GM19395 (cell line): ENCODE data around the gene TNRC6C.
"Not testable (repeated sequence)": the region's sequence is repeated elsewhere in the genome, so short reads cannot be mapped to it uniquely, and the experiment has no call there.

Experiments used
- ATAC-seq: cut with Tn5 transposase; IDR thresholded peaks from one replicate; pipeline ENCODE4 v1.9.1; 2021; ENCODE audit warnings: mild to moderate bottlenecking, moderate library complexity; ENCODE audit not compliant: unreplicated experiment

The TNRC6C gene

GRCh38 chr17:78133971-78134898, 175.7 kb downstream of the TNRC6C start:
- no peak for ATAC-seq

DNA sequence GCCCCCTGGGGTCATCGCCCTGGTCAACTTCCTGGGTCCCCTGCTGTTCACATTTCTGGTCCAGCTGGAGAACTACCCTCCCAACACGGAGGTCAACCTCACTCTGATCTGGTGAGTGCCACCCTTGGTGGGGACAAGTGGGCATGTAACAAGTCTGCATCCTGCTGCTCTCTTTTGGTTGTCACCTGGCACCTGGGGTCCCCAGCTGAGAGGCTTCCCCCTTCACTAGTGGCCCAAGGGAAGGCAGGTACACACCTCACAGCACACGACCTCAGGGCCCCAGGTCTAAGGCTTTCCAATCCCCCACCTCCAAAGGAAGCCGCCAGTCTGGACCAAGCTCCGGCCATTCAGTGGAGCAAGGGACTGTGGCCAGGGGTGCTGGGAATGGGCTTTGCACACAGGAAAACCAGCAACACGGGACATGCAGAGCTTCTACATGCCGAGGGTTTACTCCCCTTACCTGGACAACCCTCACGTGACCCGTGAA, 176.4 kb downstream of the TNRC6C start:
- no peak for ATAC-seq

DNA sequence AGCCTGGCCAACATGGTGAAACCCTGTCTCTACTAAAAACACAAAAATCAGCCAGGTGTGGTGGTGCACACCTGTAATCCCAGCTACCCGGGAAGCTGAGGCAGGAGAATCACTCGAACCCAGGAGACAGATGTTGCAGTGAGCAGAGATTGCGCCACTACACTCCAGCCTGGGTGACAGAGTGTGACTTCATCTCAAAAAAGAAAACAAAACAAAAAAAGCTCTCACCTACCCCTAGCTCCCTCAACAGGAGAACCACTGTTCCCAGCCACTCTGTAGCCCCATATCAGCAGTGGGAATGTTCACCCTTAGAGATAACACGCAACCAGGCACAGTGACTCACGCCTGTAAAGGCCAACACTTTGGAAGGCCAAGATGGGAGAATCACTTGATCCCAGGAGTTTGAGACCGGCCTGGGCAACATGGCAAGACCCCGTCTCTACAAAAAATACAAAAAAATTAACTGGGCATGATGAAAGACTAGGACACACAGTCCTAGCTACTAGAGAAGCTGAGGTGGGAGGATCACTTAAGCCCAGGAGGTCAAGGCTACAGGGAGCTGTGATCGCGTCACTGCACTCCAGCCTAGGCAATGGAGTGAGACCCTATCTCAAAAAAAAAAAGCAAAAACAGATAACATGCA, 177.5 kb downstream of the TNRC6C start:
- ATAC-seq = no peak

- no peak for ATAC-seq
These were observed 179.1 kb downstream of the TNRC6C start for GRCh38 chr17:78137392-78138203.

DNA sequence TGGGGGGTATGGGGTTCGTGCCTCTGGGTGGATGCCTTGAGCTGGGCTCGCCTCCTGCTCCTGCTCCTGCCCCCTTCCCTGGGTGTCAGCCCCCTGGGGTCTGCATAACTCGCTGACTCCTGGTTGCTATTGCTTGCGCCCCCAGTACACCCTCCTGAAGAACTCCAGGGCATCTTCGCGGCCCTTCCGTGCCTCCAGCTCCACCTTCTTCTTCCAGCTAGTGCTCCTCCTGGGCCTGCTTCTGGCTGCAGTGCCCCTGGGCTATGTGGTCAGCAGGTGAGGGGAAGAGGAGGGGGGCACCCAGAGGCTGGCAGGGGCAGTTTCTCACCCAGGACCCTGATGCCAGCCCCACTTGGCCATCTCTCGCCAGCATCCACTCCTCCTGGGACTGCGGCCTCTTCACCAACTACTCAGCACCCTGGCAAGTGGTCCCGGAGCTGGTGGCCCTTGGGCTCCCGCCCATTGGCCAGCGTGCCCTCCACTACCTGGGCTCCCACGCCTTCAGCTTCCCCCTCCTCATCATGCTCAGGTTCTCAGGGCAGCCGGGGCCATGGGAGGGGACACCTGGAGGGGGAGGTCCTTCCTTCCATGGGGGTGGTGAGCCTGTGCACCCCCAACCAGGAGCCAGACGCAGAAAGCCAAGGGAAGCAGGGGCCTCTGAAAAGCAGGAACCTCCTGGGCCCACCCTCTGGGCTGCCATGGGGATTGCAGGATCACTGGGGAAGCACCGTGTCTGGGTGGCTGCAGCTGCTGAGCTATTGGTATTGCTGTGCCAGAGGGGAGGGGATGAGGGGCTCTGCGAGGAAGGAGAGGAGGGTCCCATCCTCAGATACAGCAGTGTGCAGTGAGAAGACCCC, 179.9 kb downstream of the TNRC6C start:
- ATAC-seq = no peak

GRCh38 chr17:78139861-78140168, 181.3 kb downstream of the TNRC6C start:
- ATAC-seq = not testable (repeated sequence)

GRCh38 chr17:78140169-78141051, 181.9 kb downstream of the TNRC6C start:
- ATAC-seq = peak; percentile 64

DNA sequence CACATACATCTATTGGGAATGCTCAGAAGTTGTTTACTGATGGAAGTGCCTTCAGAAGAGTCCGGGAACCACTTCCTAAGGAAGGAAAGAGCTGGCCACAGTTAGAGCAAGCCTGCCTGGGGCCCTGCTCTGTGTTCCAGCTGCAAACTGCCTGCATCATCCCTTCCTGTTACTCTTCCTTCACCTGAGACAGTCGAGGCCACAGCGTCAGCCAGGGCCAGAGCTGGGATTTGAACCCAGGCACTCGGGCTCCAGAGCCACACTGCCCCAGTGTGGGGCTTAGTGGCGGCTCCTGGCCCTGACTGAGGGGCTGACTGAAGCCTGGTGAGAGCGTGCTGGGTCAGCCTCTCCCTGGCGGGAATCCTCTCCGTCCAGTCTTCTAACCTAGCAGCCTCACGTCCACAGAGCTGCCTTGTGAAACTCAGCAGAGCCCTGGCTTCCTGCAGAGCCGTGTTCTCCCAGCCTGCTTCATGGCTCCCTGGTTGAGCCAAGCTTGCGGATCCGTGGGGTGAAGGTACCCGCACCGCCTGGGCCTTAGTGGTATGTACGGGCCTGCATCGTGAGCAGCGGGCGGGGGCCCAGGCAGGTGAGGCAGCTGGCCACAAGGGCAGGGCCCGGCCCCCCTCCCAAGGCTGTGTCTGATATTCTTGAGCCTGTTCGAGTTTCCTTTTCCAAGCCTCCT, 183.1 kb downstream of the TNRC6C start:
- ATAC-seq = no peak

DNA sequence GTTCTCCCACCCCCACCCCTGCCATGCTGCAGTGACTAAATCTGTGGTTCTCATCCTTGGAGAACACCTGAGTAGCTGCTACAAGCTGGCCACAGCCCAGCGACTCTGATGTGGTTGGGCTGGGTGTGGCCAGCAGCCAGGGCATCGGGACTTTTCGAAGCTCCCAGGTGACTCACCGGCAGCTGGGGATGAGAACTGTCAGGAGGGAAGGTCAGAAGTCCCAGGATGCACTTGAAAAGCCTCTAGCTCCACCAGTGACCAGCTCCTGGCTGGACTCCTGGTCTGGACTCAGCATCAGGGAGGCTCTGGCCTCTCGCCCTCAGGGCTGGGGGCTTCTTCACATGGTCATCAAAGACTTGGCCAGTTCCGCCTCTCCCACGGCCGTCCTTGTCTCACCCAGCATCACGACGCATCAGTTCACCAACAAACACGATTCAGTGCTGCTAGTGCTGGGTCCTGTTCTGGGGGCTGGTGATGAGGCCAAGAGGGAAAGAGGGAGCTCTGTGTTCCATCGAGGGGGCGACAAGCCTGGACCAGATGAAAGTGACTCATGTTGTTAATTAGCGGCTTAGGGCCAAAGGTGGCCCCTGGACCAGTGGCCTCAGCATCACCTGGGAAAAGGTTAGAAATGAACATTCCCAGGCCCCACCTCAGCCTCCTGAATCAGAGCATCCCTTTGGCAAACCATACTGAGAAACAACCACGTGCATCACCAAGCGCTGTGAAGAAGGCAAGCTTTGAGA, 183.8 kb downstream of the TNRC6C start:
- ATAC-seq = no peak

GRCh38 chr17:78143214-78144146, 185.0 kb downstream of the TNRC6C start:
- no peak for ATAC-seq

GRCh38 chr17:78144147-78144719, 185.7 kb downstream of the TNRC6C start:
- ATAC-seq = no peak

GRCh38 chr17:78144736-78145641, 186.5 kb downstream of the TNRC6C start:
- ATAC-seq = no peak

DNA sequence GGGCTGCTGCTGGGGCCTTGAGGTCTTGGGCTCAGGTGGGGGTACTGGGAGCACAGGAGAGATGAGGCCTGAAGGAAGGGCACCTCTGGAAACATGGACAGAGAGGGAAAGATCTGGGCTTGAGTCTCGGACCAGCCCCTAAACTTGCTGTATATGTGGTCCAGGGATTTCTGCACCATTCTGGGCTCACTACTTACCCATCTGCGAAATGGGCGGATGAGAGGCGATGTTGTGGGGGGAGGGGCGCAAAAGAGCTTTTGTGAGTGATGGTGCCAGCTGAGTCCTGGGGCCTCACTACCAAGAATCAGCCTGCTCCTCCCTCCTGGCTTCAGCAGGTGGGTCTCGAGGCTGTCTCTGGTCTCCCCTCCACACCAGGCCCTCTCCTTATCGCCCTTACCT, 188.0 kb downstream of the TNRC6C start:
- ATAC-seq = no peak

DNA sequence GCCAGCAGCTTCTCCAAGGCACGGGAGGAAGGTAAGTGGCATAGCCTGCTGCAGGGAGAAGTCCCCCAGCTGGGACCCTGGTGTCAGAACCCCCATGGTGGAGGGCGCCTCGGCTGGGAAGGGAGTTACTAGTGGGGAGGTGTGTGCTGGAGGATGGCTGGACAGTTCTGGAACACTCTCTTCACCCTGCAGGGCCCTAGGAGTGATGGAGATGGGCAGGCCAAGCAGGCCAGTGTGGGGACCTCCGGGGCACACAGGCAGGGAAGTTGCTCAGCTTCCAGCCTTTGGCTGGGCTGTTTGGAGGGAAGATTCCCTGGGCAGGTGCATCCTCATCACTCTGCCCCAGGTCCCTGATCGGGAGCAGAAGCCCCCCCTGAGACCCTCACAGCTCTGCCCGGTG, 188.4 kb downstream of the TNRC6C start:
- ATAC-seq = no peak

DNA sequence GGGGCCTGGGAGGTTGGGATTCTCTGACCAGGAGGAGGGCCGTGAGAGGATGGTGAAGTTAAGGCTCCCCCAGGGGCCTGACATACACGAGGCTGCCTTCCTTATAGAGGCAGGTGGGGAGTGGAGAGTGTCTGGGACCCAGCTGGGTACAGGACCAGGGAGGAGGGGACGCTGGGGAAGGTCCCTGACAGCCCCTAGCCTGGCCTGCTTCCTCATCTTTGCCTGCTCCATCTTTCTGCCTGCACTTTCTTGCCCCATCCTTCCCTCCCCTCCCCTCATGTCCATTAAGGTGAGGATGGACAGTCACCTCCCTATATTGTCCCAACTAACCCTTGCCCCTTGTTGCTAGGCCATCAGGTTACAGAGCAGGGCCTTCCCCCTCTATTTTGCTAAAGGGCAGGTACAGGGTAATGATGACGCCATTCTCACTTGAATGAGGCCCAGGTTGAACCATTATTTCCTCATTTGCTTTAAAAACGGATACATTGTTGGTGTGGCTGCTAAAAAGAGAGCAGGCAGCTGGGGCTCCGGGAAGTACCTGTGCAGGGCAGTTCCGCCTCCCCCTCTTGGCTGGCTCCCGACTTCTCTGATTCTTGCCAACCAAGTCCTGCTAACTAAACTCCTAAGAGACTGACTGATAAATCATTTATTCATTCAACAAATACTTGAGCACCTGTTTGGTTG, 189.0 kb downstream of the TNRC6C start:
- ATAC-seq = no peak
